ENCODE results near the gene ZNF618.

ZNF618 gene

DNA sequence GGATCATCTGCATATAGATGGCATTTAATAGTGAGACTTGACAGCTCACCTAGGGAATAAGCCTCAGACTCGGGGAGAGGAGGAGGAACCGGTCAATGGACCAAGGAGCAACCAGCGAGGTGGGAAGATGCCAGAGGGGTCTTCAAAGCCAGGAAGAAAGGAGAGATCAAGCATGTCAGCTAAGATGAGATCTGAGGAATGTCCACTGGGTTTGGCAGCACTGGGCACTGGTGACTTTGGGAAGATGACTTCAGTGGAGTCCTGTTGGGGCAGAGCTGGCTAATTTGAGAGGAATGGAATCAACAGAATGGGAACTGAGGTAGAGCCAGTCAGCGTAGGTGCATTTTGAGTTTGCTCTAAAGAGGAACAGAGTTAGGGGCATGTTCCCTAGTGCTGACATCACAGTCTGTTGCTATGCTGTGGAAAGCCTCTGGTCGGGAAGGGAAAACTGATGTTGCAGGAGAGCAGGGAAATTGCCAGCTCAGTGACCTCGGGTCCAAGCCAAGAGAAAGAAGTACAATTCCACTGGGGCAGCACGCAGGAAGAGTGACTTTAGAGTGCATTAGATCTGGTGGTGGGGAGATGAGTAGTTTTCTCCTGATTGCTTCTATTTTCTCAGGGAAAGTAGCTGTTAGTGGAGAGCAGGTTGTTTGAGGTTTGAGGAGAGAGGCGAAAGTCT lies 56.9 kb downstream of the ZNF618 start:
- TF ChIP-seq, protein P1, sequence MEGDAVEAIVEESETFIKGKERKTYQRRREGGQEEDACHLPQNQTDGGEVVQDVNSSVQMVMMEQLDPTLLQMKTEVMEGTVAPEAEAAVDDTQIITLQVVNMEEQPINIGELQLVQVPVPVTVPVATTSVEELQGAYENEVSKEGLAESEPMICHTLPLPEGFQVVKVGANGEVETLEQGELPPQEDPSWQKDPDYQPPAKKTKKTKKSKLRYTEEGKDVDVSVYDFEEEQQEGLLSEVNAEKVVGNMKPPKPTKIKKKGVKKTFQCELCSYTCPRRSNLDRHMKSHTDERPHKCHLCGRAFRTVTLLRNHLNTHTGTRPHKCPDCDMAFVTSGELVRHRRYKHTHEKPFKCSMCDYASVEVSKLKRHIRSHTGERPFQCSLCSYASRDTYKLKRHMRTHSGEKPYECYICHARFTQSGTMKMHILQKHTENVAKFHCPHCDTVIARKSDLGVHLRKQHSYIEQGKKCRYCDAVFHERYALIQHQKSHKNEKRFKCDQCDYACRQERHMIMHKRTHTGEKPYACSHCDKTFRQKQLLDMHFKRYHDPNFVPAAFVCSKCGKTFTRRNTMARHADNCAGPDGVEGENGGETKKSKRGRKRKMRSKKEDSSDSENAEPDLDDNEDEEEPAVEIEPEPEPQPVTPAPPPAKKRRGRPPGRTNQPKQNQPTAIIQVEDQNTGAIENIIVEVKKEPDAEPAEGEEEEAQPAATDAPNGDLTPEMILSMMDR (IDR thresholded peaks at IDR 0.05; ENCODE audit: poor library complexity, severe bottlenecking) = no peak
- ATAC-seq (ENCODE audit: low read depth) (no peak), DNase-seq (ENCODE audit: low spot score) (no peak)
- no peaks in the 10 kb centered on the region for H3K36me3 ChIP-seq (ENCODE audit: low read depth)
- no peaks in the 10 kb centered on the region for H3K4me1 ChIP-seq (ENCODE audit: insufficient read depth, poor library complexity, severe bottlenecking)
- H3K4me3 ChIP-seq (ENCODE audit: severe bottlenecking) = no peak overlapping the region
- H3K27me3 ChIP-seq (ENCODE audit: insufficient read depth, poor library complexity, severe bottlenecking) = no peaks in the 10 kb centered on the region
- peaks cover 3% of the 10 kb centered on the region for H3K9me3 ChIP-seq (ENCODE audit: severe bottlenecking)
- no peak overlapping the region for H3K27ac ChIP-seq (ENCODE audit: poor library complexity, severe bottlenecking)

DNA sequence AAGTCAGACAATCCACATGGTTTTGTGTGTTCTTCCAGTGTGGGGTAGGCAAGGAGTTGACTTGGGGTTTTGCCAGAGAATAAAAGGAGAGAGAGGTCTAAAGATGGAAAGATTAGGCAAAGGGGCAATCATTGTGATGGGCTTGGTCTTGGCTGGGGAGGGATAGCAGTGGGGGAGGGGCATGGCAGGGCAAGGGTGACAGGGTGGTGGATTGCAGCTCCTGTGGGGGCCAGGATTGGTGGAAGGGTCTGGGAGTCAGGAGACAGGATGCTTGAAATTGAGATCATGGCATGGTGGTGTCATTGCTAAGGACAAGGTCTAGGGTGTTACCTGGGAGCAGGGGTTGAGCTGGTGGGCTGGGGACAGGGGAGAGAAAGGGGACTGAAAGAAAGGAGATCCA lies 57.6 kb downstream of the ZNF618 start:
- no peaks in the 10 kb centered on the region for H3K27me3 ChIP-seq (ENCODE audit: insufficient read depth, poor library complexity, severe bottlenecking)
- peaks cover under 1% of the 10 kb centered on the region for H3K9me3 ChIP-seq (ENCODE audit: severe bottlenecking)
- ATAC-seq (ENCODE audit: low read depth) = no peak
- H3K4me1 ChIP-seq (ENCODE audit: insufficient read depth, poor library complexity, severe bottlenecking) = no peaks in the 10 kb centered on the region
- DNase-seq (ENCODE audit: low spot score) = no peak
- H3K27ac ChIP-seq (ENCODE audit: poor library complexity, severe bottlenecking) = no peak overlapping the region
- no peak overlapping the region for H3K4me3 ChIP-seq (ENCODE audit: severe bottlenecking)
- no peaks in the 10 kb centered on the region for H3K36me3 ChIP-seq (ENCODE audit: low read depth)
- TF ChIP-seq, protein P1 (IDR thresholded peaks at IDR 0.05; ENCODE audit: poor library complexity, severe bottlenecking) = no peak

DNA sequence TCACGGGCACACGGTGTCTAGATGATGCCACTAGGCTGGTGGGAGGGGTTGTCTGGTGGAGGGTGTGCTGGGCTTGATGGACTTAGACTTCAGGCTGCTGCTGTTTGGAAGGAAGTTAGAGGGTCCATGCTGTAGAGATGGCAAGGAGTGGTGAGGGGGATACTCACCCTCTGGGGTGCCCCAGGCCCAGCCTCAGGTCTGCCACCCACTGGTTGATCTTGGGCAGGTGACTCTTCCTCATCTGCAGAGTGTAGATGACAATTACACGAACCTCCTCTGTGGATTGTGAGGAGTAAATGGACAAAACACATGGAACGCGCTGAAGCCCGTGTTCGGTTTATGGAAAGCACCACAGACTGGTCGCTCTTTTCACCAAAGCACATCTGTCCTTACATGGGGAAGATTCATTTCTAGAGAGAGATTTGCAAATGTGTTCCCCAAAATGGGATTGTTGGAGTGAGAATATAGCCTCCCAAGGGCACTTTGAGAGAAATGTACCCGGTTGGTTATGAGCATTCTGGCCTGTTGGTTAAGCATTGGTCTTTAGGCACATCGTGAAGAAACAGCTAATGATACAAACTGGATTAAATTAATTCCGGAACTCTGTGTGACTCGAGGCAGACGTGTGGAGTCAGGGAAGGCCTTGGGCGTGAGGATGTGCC lies 58.2 kb downstream of the ZNF618 start:
- ATAC-seq (ENCODE audit: low read depth) = no peak
- DNase-seq (ENCODE audit: low spot score) = no peak
- Histone ChIP-seq H3K4me3 (ENCODE audit: severe bottlenecking) (no peak overlapping the region), H3K36me3 (ENCODE audit: low read depth) (no peaks in the 10 kb centered on the region), H3K27me3 (ENCODE audit: insufficient read depth, poor library complexity, severe bottlenecking) (no peaks in the 10 kb centered on the region), H3K27ac (ENCODE audit: poor library complexity, severe bottlenecking) (no peak overlapping the region), H3K4me1 (ENCODE audit: insufficient read depth, poor library complexity, severe bottlenecking) (no peaks in the 10 kb centered on the region), H3K9me3 (ENCODE audit: severe bottlenecking) (peaks cover 3% of the 10 kb centered on the region)
- TF ChIP-seq, protein P1 (IDR thresholded peaks at IDR 0.05; ENCODE audit: poor library complexity, severe bottlenecking) = no peak

DNA sequence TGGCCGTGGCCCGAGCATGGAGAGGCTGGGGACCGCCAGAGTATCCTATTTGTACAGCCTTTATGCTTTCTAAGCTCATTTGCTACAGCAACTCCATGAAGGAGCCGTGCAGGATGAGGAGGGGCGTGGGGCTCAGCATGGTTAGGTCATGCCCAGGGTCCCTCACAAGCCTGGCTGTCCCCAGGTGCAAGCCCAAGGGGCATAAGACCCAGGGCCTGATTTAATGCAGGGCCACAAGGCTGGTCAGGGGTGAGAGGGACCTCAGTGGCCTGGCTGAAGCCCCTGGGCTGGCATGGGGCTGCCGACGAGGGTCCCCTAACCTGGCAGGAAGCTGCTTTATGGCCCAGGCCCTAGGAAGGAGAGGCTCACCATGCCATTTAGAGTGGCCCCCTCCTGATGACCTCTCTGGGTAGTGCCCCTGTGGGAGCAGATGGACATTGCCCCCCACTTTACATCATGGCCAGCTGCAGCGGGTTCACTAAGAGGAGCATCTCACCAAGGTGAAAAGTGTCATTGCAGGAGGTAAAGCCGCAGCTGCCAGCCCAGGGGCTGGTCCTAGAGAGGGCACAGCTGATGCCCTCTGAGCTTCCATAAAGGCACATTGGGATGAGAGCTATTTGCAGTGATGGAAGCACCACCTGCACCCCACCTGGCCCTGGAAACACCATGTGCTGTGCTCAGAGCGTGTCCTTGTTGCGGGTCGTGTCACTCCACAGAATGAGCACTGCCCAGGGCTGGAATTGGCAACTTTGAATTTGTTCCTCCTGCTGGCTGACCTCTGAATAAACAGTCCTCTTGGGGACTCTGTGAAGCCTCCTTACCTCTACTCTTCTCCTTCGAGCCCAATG lies 58.9 kb downstream of the ZNF618 start:
- Histone ChIP-seq H3K36me3 (ENCODE audit: low read depth) (no peaks in the 10 kb centered on the region), H3K4me1 (ENCODE audit: insufficient read depth, poor library complexity, severe bottlenecking) (no peaks in the 10 kb centered on the region), H3K9me3 (ENCODE audit: severe bottlenecking) (peaks cover 6% of the 10 kb centered on the region), H3K27ac (ENCODE audit: poor library complexity, severe bottlenecking) (no peak overlapping the region), H3K4me3 (ENCODE audit: severe bottlenecking) (no peak overlapping the region), H3K27me3 (ENCODE audit: insufficient read depth, poor library complexity, severe bottlenecking) (no peaks in the 10 kb centered on the region)
- TF ChIP-seq, protein P1 (IDR thresholded peaks at IDR 0.05; ENCODE audit: poor library complexity, severe bottlenecking) = no peak
- DNase-seq (ENCODE audit: low spot score) (no peak), ATAC-seq (ENCODE audit: low read depth) (no peak)
